ENCODE measurements around the gene DCDC1.
A peak's percentile ranks its signal among the peaks of the same experiment; 100 is the strongest.
"Not testable (repeated sequence)": the region's sequence is repeated elsewhere in the genome, so short reads cannot be mapped to it uniquely, and the experiment has no call there.

Gene DCDC1

DNA sequence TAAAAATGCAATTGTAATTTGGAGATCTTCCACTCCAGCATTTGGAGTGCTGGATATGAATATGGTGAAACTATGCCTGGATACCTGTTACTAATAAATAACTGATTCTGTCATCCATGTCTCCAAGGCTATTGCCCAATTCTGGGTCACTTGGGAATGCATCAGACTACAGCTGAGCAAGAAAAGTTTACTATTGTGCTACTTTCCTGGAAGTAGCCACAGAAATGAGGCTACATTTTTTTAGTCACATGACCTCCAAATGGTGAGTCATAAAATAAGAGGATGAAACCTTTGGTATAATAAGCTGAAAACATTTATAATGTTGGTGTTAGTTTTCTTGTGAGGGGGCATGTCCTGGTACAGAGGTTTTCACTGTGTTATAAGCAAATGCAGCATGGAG, 44.4 kb downstream of the DCDC1 start:
- no peak for DNase-seq

DNA sequence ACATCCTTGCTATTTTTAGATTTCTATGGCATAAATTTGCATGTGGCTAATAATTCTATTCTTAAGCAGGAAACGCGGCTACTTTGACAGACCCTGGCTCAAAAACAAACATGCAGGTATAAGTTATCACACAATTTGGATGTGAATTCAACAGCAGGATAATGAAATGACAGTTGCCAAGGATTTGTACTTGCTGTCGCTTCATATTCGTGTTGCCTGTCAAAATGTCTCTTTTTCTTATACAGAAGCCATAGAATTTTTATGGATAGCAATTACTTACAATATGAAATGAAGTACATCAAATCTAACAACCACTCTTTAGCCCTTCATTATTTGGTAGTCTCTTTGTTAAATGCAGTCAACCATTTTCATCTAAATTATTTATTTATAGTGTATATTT, 46.4 kb downstream of the DCDC1 start:
- DNase-seq: no peak

DNA sequence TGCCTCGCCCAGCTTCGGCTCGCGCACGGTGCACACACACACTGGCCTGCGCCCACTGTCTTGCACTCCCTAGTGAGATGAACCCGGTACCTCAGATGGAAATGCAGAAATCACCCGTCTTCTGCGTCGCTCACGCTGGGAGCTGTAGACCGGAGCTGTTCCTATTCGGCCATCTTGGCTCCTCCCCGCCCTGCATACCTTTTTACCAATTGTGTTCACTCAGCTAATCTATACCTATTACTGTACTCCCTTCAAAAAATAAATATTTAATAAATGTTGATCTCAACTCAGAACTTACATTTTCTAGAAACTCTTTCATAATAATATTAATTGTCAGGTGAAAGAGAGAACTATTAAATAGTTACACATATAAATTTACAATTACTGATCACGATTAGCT, 48.0 kb downstream of the DCDC1 start:
- DNase-seq: not testable (repeated sequence)

DNA sequence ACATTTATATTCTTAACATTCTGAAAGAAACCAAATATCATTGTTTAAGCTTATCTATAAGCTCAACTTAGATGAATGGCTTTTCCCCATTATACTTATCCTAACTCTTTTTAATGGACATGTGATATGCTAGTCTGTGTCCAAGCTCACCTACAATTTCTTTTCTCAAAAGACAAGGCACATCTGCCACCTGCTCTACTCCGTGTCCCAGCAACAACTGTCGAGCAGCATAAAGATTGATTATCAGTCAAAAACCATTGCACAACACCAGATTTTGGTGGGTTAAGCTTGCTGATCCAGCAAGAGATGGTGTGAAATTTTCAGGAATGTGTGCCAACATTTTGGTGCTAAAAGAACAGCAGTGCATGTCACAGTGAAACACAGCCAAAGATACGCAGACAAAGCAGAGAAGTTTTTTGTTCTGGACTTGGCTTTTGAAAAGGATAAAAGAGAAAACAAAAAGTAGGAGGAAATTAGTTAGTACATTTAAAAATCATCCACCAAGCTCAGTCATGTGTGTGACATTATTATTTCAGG, 65.8 kb downstream of the DCDC1 start:
- no peak for DNase-seq

DNA sequence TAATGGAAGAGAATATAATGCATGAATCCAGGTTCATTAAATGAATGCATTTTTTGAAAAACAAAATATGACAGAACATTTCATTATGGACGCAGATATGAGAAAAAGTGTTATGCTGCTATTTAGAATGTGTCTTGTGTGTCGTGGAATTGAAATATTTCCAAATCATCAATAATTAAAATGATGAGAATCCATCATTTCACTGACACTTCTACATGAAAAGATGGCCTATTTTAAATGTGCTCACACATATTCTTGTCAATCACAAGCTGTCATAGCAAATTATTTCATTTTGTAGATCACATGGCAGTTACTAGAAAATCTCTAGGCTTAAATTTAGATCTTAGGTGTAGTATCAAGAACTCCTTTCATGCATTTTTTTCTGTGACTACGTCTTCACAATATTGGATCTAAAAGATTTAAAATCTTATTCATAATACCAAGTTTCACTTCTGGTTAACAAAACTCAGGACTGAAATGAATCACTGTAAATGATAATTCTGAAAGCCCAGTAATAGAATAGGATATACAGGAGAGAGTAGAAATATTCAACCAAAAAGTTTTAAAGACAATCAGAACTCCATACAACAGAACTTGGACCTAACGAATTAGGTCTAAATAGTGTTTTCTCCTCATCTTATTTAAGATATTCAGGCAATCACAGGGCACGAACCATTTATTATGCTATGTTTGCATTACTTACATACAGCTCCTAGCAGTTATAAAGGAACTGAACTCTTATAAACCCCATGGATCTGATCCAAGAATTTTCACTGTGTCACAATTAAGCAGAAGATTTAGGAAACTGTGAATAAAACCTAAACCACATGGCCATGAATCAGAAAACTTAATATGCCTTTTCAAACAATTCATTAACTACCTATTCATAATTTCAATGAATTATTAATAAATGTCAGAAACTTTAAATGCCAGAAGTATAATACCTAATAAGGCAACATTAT, 67.7 kb downstream of the DCDC1 start:
- DNase-seq: no peak

DNA sequence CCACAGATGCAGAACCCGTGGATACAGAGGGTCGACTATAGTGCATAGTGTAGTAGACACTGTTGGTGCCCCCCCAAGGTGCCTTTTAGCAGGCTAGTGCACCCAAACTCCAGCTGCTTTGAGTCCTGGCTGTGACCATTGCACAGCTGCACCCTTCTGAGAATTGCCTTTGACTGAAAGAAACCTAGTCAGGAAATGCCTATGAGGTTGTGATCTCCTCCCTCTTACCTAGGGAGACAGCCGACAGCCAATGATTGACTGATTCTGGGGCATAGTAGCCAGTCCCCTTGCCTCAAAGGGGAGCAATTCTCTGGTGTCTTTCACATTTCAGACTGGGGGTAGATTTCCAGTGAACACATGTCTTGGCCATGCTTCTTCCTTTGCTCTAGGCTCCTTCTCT, 74.2 kb downstream of the DCDC1 start:
- no peak for DNase-seq

DNA sequence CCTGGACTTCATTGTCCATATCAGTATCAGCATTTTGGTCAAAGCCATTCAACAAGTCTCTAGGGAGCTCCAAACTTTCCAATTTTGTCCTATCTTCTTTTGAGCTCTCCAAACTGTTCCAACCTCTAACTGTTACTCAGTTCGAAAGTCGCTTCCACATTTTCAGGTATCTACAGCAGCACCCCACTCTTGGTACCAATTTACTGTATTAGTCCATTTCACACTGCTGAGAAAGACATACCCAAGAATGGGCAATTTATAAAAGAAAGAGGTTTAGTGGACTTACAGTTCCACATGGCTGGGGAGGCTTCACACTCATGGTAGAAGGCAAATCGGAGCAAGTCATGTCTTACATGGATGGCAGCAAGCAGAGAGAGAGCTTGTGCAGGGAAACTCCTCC, 96.0 kb downstream of the DCDC1 start:
- DNase-seq: not testable (repeated sequence)

DNA sequence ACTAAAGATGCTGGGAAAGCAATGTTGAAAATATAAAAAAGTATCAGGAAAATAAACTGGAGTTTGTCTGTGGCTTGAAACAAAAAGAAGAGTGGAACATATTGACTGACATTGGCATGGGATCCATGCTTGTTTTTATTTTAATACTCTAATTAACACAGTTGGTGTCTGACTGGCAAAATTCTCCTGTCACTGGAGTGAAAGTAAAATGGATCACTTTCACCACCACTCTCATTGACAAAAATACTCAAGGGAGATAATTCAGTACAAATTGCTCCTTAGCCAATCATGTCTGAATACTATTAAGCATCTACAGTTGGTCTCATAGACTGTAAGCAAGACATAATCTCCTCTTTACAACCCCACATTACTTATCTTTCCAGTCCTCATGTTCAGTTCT, 101.8 kb downstream of the DCDC1 start:
- DNase-seq: no peak

DNA sequence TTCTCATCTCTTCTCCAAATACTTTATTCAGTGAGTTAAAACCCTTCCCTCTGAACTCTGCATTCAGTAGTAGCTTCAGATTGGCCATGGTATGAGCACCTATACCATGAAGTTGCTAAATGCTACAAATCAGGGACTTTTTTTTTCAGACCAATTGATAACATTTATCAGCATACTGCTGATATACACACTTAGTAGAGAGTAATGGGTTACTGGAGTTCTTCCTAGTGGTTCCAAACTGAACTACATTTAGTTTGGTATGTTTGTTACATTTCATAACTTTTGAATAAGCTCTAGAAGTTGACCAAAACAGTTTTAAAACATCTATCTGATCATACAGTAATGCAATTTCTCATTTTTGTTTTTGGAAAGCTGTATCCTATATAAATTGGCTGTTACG, 104.7 kb downstream of the DCDC1 start:
- DNase-seq: no peak

DNA sequence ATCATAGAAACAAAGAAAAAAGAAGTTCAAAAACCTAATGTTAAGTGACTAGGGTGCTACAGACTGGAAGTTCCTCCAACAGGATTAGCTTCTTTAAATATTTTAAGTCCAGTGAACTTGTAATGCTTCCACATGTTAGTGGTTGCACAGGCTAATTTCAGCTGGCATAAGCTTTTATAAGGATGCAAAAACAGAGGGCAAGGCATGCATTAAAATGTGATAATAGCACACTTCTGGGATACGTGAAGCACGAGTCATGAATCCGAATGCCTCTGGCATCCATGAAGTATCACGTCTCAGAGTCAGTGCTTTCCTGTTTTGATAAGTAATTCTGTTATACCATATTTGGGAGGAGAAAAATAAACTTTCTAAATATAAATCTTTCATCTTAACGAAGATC, 106.8 kb downstream of the DCDC1 start:
- DNase-seq: no peak

DNA sequence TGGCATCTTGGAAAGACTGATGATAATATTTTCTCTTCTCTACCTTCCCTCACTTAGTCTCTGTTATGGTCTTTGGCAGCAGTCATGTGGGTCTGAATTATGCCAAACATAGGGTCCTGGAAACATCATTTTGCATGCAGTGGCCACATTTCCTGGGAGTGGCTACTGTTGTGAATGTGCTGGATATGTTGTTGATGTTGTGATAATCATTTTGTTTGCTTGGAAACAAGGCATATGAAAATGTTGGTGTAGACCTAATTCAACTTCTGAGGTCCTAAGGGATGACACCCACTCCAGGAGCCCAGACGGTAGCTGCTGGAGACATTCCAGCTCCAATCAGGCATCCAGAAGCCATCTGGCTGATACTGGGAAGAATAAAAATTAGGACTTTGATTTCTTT, 109.7 kb downstream of the DCDC1 start:
- no peak for DNase-seq

DNA sequence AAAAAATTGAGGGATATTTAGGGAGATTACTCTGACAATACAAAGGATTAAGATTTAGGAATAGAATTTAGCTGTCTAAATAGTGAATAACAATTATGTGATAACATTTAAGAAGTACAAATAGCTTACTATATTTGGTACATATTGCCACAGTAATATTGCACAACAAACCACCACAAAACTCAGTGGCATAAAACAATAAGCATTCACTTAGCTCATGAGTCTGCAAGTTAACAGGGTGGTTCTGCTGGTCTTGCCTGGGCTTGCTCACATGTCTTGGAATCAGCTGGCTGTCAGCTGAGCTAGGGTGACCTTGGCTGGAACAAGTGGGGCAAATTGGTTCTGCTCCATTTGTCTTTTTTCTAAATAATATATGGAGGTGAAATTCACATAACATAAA, 115.1 kb downstream of the DCDC1 start:
- DNase-seq: no peak

DNA sequence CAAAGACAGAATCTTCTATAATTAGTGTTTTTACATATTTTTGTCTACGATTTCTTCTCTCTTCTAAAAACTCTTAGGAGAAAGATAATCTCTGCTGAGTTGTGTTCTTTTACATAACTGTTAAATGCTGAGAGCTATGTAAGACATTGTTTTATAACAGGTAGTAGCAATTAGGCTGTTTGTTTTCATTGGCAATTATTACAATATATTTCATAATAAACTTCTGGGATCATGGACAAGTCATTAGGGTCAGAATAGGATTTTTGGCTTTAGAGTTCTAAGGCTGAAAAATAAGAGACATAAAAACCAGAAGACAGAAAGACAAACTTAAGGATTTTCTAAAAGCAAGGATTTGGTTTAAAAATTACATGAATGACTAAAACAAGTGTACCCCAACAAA, 120.8 kb downstream of the DCDC1 start:
- DNase-seq: no peak

DNA sequence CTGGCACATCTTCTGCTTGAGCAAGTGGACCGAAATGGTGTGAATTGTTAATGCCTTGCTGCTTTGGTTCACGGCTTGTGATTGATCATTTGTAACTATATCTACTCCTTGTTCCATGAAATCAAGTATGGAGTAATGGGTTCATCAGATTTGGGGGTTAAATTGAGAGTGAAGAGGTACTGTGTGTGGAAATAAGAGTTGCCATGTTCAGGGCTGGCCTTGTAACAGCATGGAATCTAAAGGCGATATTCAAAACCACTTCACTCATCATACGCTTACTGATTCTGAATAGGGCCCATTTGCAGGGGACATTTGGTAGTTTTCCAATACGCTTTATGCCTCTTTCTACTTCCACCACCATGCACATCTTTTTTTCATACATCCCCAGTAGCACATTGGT, 122.2 kb downstream of the DCDC1 start:
- no peak for DNase-seq

DNA sequence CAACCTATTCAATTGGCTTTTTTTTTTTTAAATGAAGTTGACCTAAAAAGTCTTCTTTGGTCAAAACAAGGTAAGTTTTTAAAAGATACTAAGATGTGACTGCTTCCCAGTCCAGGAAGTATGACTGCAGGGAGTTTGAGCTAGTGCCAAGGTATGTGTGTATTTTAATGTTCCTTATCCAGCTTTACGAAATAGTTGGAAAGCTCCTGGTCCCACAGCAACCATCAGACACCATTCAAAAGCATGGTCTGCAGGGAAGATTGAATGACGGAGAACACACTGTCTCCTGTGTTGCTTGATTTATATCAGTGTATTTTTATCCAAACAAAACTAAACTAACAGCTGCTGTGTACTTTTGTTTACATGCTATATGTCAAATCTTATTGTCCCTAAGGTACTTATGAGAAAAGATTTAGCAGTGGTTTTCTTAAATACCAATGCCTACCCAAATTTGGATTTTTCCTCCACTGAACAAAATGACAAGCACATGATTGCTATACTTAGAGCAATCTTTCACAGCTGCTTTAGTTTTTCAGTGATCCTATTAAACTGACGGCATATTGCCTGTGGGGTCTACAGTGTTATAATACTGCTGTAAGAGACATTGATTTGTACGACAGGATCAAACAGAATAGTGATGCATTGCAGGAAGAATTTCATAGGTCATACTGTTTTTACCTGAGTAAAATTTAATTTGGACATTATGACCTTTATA, 122.9 kb downstream of the DCDC1 start:
- DNase-seq: no peak

DNA sequence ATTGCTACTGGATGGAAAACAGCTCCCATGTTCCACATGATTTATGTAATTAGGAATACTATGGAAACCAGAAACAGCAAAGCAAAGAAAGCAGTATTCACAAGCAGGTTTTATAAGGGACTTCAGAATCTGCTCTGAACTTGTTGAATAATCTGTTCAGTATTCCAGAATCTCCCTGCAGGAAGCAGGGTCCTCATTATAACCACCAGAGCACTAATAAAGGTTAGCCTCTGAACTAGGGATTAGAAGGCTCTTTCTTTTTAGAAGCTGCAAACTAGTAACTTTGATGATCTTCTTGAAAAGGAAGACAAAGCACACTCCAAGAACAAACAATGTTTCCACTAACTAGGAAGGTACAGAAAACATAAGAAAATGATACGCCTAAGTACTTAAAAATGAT, 125.8 kb downstream of the DCDC1 start:
- no peak for DNase-seq

DNA sequence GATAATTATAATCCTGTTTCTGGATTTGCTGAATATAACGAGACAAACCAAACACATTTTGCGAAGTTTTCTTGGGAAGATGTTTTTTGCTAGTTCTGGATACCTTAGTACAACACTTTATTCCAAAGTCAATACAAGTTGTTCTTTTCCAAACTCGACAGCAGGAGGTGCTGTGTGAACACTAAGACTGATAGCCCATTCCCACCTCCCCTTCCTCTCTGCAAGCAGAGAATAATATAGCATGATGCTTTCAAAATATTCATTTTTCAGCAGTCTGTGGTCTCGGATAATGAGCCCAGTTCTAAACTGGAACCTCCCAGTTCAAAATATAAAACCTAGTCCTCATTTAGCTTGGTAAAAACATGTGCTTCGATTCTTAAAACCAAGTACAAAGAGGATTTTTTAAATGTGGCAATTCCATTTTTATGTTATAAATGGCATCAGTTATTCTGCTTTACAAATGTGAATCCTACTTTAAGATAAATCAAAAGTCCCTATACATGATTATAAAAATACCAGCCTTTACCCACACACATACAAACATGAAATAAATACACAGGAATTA, 129.1 kb downstream of the DCDC1 start:
- peak; percentile 42 for DNase-seq

DNA sequence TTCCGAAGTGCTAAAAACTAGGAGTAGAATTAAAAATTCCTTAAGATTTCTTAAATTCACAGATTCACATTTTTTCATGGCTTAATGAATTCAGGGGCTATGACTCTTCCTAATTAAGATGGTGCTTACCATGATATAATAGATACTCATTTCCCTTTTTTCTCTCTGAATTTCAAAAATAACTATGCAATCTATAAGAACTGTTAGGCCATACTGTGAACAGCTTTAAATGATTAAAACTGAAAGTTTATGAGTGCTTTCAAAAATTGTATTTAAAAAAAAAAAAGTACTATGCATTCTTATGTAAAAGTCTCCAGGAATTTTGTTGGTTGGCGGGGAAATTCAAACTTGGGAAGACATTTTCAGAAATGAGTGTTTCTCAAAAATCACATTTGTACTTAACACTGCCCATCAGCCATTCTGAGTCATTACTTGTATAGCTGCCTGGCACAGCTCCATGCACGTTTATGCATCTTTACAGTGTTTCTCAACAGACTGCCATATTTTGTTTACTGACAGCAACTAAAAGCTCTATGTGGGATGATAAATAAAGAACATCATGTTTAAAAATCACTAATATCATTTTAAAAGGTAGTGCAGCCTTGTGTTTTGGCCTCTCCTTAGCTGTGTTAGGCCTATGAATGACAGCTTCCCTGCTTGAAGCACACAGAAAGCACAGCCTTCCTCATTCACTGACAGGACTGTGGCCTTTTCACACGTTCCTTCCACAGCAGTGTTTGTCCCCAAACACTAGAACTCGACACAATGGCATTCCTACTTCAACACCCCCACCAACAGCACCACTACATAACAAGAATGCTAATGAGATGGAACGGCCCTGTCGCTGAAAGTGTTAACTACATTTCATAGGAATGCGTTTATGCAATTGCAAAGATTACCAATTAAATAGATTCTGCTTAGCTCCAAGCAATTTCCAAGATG, 131.4 kb downstream of the DCDC1 start:
- no peak for DNase-seq

DNA sequence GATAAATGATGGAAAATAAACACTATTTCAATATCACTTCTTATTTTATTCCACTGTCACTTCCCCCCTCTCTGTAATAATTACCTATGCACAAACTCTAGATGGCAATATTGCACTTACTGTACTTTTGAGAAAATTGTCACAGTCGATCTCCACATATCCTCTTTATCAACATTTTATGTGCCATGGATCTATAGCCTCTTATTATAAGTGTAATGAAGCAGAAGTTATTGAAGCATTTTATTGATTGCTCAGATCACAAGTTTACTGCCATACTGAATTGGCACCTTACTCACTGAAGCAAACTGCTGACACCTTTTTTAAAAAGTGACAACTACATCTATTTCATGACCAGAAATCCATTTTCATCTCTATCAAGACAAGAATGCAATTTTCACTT, 133.4 kb downstream of the DCDC1 start:
- DNase-seq: no peak

DNA sequence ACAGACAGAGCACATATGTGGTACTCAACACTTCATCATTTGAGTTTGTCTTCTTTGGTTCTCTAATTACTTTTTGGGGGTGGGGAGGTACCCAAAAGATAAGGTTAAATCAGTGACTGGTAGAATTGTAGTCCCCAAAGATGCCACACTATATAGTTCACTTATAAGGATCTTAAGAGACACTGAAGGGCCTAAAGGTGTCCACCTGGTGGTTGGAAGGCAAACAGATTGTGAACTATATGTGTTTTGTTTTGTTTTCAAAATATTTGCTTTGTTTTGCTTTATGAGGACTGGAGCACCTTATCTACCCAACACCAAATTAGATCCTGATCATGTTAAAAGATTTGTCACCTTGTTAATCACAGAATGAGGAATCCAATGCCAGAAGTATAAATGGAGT, 136.1 kb downstream of the DCDC1 start:
- DNase-seq: no peak

DNA sequence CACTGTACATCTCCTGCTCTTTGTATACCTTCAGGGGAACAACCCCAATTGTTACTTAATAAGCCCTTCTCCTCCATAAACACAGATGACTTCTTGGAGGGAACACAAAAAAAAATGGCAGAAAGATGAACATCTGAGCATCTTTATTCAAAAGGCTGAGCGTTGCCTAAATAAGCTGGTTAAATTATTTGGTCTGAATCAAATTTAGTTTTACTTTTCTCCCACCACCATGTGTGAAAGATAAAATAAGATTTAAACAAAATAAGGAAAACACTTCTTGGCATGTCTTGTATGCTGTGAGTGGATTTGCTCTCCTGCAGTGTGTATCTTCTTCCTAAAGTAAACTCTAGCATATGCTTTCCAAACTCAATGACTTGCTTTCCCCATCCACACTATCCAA, 137.9 kb downstream of the DCDC1 start:
- DNase-seq: no peak

DNA sequence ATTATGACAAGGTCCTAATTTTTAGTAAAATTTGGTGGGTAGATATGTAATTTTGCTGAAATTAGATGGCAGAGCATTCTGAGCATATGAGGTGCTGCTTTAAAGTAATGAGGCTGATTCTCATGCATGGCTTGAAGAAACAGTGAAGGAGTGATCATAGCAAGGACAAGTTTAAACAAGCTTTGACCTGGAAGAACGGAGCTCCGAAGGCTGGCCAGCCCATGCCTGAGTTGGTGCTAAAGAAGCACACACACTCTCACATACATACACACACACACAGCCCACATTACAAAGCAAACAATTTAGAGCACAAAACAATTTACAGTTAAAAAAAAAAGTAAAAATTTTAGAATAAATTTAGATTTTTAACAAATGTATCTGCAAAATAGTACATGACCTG, 150.7 kb downstream of the DCDC1 start:
- DNase-seq: no peak

DNA sequence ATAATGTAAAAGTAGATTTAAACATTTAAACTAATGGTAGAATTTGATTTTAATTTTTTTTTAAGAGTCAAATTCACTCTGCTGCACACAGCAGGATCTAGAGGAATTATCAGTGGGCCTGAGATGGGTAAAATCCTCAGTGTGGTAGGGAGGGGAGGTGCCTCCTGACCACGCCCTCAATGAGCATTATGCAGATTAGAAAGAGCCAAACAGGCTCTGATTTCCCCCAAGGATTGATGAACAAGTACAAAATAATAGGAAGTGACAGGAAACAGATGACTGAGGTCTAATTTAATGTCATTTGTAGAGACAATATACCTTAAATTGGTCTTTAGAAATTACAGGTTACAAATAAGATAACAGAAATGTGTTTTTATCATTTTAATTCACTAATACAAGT, 155.2 kb downstream of the DCDC1 start:
- no peak for DNase-seq

Measured in CD4-positive, alpha-beta T cell treated with Interleukin-6 for 4 hours (primary cell).